ENCODE measurements around the gene IGF2BP3.
"Not testable (repeated sequence)": the region's sequence is repeated elsewhere in the genome, so short reads cannot be mapped to it uniquely, and the experiment has no call there.

The IGF2BP3 gene

GRCh38 chr7:23315366-23315765, 154.9 kb downstream of the IGF2BP3 start:
- TF ChIP-seq CTCF (IDR thresholded peaks at IDR 0.05) = no peak
- DNase-seq = no peak
- Mint-ChIP-seq H3K4me3 (no peak overlapping the region), H3K27ac (no peak overlapping the region), H3K36me3 (ENCODE audit: low read depth) (peaks cover 86% of the 10 kb centered on the region), H3K4me1 (no peaks in the 10 kb centered on the region), H3K27me3 (ENCODE audit: low read depth, poor library complexity) (no peaks in the 10 kb centered on the region), H3K9me3 (peaks cover 6% of the 10 kb centered on the region)

GRCh38 chr7:23312141-23312540, 158.2 kb downstream of the IGF2BP3 start:
- H3K4me1 Mint-ChIP-seq, H3K4me3 Mint-ChIP-seq: not testable (repeated sequence)

GRCh38 chr7:23308754-23309153, 161.5 kb downstream of the IGF2BP3 start:
- H3K4me3 Mint-ChIP-seq = no peak overlapping the region
- DNase-seq = no peak
- peaks cover 92% of the 10 kb centered on the region for H3K36me3 Mint-ChIP-seq (ENCODE audit: low read depth)
- H3K4me1 Mint-ChIP-seq = no peaks in the 10 kb centered on the region
- no peak overlapping the region for H3K27ac Mint-ChIP-seq
- no peak for TF ChIP-seq CTCF (IDR thresholded peaks at IDR 0.05)
- no peaks in the 10 kb centered on the region for H3K27me3 Mint-ChIP-seq (ENCODE audit: low read depth, poor library complexity)
- H3K9me3 Mint-ChIP-seq = peaks cover 9% of the 10 kb centered on the region

More at GRCh38 chr7:23312141-23312540, 158.2 kb downstream of the IGF2BP3 start:
- H3K36me3 Mint-ChIP-seq (ENCODE audit: low read depth) = peaks cover 82% of the 10 kb centered on the region
- not testable (repeated sequence) for H3K9me3 Mint-ChIP-seq; DNase-seq; H3K27me3 Mint-ChIP-seq (ENCODE audit: low read depth, poor library complexity)
- H3K27ac Mint-ChIP-seq = peak overlapping the region; percentile 54

GRCh38 chr7:23306936-23307521, 163.3 kb downstream of the IGF2BP3 start:
- DNase-seq = no peak
- H3K36me3 Mint-ChIP-seq (ENCODE audit: low read depth) = peaks cover 91% of the 10 kb centered on the region

GRCh38 chr7:23299770-23300300, 170.5 kb downstream of the IGF2BP3 start:
- TF ChIP-seq CTCF (IDR thresholded peaks at IDR 0.05) = no peak
- Mint-ChIP-seq H3K4me1 (peaks cover 36% of the 10 kb centered on the region), H3K4me3 (peak overlapping the region; percentile 93), H3K27me3 (ENCODE audit: low read depth, poor library complexity) (peaks cover 13% of the 10 kb centered on the region), H3K27ac (peak overlapping the region; percentile 22), H3K9me3 (peaks cover 16% of the 10 kb centered on the region), H3K36me3 (ENCODE audit: low read depth) (peaks cover 32% of the 10 kb centered on the region)
- DNase-seq = no peak

More at GRCh38 chr7:23306936-23307521, 163.3 kb downstream of the IGF2BP3 start:
- no peak for TF ChIP-seq CTCF (IDR thresholded peaks at IDR 0.05)
- Mint-ChIP-seq H3K9me3 (peaks cover 9% of the 10 kb centered on the region), H3K27ac (peak overlapping the region; percentile 52), H3K27me3 (ENCODE audit: low read depth, poor library complexity) (no peaks in the 10 kb centered on the region), H3K4me1 (peaks cover 11% of the 10 kb centered on the region), H3K4me3 (no peak overlapping the region)

- peak within 1 kb of the TSS; percentile 93 for H3K4me3 Mint-ChIP-seq
- H3K27me3 Mint-ChIP-seq (ENCODE audit: low read depth, poor library complexity) = peaks cover 13% of the 10 kb centered on the region
- peaks cover 14% of the 10 kb centered on the region for H3K9me3 Mint-ChIP-seq
- TF ChIP-seq CTCF (IDR thresholded peaks at IDR 0.05) = no peak
- peaks cover 25% of the 10 kb centered on the region for H3K36me3 Mint-ChIP-seq (ENCODE audit: low read depth)
- H3K4me1 Mint-ChIP-seq = peaks cover 36% of the 10 kb centered on the region
- peak; percentile 95 for DNase-seq
- peak within 1 kb of the TSS; percentile 51 for H3K27ac Mint-ChIP-seq
These were observed 171.2 kb downstream of the IGF2BP3 start, which contains the start of gene MALSU1 for GRCh38 chr7:23298885-23299769. Gene MALSU1, plus strand, starts transcription at chr7:23299339. Its CDS starts 14 bp downstream, at chr7:23299353.

Measured in nephron progenitor cell (in vitro differentiated cells).